Liver (tissue), 3 donors: ENCODE measurements around the gene ANKRD17.

Experiments
- CTCF ChIP-seq: fragments of 150-350 bp; IDR thresholded peaks from 2 replicates; pipeline ENCODE4 v1.5.1; 2017; ENCODE audit warnings: improper control_type of control experiment, low read depth, low read length; ENCODE audit not compliant: missing input control
- FOXA1 ChIP-seq: IDR thresholded peaks from 2 replicates; pipeline ENCODE4 v1.6.1; 2016; ENCODE audit warnings: antibody characterized with exemption
- GABPA ChIP-seq, 2 donors: IDR thresholded peaks in 1 of 2; conservative IDR thresholded peaks in 1 of 2; 2 replicates each; pipeline ENCODE4 v1.6.1; 2016; ENCODE audit warnings: antibody characterized with exemption in 2 of 2, mild to moderate bottlenecking in 1 of 2, moderate library complexity in 1 of 2
- JUND ChIP-seq, 2 donors: IDR thresholded peaks; 2 replicates each; pipeline ENCODE4 v1.6.1; 2016; ENCODE audit warnings: antibody characterized with exemption in 2 of 2
- MAX ChIP-seq: IDR thresholded peaks from 2 replicates; pipeline ENCODE4 v1.6.1; 2016; ENCODE audit warnings: antibody characterized with exemption
- NR2F2 ChIP-seq: IDR thresholded peaks from 2 replicates; pipeline ENCODE4 v1.6.1; 2016; ENCODE audit warnings: antibody characterized with exemption
- RAD21 ChIP-seq, 2 donors: IDR thresholded peaks; 2 replicates each; pipeline ENCODE4 v1.6.1; 2016; ENCODE audit warnings: antibody characterized with exemption in 2 of 2, mild to moderate bottlenecking in 2 of 2
- SP1 ChIP-seq: IDR thresholded peaks from 2 replicates; pipeline ENCODE4 v1.6.1; 2018; ENCODE audit warnings: antibody characterized with exemption, mild to moderate bottlenecking
- TAF1 ChIP-seq: conservative IDR thresholded peaks from 2 replicates; pipeline ENCODE4 v1.6.1; 2016; ENCODE audit warnings: antibody characterized with exemption, mild to moderate bottlenecking
- YY1 ChIP-seq: IDR thresholded peaks from 2 replicates; pipeline ENCODE4 v1.6.1; 2016; ENCODE audit warnings: antibody characterized with exemption, mild to moderate bottlenecking
- donor health status: healthy.
- donor health status: healthy.

GRCh38 chr4:73223258-73223650 lies 35.3 kb downstream of the ANKRD17 start:
- TF ChIP-seq JUND (IDR thresholded peaks at IDR 0.05) (no peak), CTCF (no peak), SP1 (no peak), MAX (no peak), TAF1 (no peak), GABPA (IDR thresholded peaks at IDR 0.05 in 1 of 2, conservative IDR thresholded peaks at IDR 0.05 in 1 of 2) (no peak), YY1 (no peak), RAD21 (IDR thresholded peaks at IDR 0.05) (no peak), NR2F2 (no peak), FOXA1 (no peak)
